ENCODE data around the gene L3MBTL4. TPM values are rescaled to one million over a fixed set of nuclear protein-coding genes. Genes with fewer than 3 reads are reported as not detected.
A peak's percentile ranks its signal among the peaks of the same experiment; 100 is the strongest.
"Not testable (repeated sequence)": the region's sequence is repeated elsewhere in the genome, so short reads cannot be mapped to it uniquely, and the experiment has no call there.

Gene L3MBTL4
- total RNA-seq, 1 donor from 2014 or later = 8.0 TPM

DNA sequence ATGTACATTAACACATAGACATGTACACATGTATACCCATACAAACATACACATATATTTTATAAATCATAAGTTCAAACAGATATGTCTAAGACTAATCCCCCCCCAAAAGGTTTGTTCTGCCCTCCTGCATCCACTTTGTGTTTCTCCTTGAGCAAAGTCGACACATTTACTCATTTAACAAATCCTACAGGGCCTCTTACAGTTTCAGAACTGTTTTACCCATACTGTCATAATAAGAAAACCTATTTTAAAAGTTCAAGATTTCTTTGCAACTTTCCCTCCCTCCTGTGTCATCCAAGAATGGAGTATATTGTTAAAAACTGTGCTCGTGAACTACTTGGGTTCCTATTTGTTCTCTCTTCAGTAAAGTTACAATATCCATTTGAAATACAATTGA is 166.7 kb downstream of the L3MBTL4 start:
- no peak for DNase-seq

DNA sequence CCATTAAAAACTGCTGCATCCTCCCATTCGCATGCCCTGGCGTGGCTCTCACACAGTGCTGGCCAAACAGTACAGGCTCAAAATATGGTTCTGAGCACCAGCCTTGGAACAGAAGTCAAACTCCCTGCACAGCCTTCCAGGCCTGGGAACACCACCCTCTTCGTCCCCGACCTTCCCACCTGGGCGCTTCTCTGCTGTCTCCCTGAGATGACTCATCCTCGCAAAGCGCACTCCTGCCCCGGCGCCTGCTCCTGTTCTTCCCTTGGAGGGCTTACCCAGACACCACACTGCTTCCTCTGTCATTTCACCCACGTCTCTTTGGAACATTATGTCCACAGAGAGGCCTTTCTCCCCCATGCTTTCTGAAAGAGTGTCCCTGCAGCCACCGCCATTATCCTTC is 172.7 kb downstream of the L3MBTL4 start:
- no peak for DNase-seq

DNA sequence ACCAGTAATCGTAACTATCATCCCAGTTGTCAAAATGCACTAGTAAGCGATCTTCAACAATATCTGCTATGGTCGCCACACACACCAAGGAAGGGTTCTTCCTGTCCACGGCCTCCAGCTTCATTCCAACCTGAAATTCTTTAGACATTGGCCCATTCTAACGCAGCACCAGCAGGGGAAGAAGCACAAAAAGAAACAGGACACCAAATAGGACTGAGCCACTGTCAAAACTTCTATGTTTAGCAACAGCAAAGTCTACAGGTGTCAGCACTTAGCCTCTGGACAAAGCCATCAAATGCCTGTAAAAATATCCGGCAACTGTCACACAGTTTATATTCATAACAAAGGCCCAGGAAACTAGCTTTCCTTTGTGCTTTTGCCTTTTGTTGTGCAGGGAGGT is 175.0 kb downstream of the L3MBTL4 start:
- no peak for DNase-seq

DNA sequence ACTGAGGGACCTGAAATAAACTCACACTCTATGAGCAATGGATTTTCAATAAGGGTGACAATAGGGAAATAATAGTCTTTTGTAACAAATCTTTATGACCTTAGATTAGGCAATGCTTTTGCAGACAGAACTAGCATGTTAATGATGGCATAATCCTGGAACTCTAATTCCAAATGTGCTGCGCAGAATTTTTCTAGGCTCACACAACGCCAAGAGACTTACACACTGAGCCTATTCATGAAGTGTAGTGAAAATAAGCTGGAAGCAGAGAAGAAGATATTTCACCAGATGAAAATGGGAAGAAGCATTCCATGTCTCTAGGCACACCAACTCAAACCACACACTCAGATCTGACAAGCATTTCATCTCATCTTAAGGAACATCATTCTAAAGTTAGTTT is 178.5 kb downstream of the L3MBTL4 start:
- DNase-seq = no peak

DNA sequence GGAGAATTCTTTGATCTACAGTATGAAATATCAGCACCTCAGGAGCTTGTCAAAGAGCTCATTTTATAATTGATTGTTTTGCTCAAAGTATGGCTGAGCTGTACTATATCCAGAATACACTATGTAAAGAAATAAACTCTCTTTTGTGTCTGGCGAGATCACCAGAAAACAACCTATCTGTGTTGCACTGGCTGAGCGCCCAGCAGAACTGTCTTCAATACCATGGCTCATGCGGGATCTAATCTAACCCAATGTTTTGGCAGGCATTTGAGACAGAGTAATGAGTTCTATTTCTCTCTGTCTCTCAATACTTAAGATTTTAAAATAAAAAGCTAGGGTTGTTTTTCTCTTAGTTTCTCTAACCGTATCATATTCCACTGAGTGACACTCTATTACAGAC is 192.4 kb downstream of the L3MBTL4 start:
- DNase-seq = no peak

DNA sequence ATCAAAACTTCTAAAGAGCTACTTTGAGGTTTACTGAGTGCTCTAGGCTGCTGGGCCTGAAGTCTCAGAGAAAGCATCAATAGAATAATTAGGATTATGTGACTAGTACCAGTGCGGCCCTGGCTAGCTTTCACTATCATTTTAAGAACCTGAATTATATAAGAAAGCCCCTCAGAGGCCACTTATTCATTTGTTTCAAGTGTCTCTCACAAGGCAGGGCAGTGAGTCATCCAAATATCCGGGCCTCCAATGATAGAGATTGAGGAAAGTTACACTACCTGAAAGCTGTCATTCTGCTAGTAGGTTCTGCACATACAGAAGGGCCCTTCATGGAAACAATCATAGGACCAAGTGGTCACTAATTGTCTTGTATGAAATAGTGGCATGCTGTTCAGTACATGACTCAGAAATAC is 193.1 kb downstream of the L3MBTL4 start:
- DNase-seq = no peak

DNA sequence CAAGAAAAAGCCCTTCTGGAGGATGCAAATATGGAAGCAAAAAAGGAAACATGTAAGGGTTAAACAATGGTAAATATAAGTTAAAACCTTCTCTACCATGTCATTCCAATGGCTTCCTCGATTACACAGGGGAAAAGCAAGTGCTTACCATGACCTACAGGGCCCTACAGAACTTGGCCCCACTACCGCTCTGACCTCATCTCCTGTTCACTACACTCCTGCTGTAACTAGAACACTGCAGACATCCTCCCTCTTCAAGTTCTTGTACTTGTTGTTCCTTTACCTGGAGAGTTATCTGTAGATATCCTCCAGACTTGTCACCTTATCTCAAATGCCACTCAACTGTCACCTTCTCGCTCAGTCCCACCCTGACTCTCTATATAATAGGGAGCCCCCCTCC is 194.6 kb downstream of the L3MBTL4 start:
- DNase-seq = no peak

DNA sequence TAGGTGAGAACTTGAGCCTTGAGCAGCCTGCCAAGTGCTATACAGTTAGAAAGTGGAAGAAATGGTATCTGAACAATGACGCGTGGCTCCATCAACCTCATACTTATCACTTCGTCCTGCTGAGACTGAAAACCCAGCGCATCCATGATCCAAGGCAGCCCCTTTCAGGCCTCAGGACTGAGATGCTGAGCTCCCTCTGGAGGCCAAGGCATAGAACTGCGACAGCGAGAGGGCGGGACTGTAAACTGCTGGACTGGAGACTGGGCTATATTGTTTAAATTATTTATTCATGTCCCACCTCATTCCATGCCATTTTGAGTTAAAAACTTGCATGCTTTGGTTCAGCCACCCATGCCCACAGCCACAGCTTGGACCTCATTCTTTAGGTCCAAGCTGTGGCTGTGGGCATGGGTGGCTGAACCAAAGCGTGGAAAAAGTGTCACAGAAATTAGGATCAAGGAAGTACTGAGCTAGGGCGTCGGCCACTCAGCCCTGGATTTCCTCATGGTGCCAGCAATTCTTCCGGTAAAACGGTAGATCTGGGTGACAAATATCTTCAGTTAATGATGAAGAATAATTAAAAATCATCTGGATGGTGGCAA is 195.5 kb downstream of the L3MBTL4 start:
- peak; percentile 56 for DNase-seq

DNA sequence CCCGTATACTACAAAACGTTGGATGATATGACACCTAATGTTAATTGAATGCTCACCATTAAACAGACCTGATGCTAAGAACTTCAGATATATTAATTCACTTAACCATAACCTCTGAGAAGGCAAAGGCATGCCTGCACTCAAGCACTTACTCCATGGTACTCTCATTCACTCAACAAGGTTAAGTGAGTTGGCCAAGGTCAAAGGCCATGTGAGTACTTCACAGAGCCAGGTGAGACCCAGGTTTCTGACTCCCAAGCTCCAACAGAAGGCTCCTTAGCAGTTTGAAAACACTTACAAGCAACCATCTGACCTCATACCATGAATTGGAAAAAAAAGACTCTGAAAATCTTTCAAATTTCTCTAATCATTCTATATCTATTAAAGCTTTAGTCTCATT is 198.8 kb downstream of the L3MBTL4 start:
- DNase-seq = no peak

DNA sequence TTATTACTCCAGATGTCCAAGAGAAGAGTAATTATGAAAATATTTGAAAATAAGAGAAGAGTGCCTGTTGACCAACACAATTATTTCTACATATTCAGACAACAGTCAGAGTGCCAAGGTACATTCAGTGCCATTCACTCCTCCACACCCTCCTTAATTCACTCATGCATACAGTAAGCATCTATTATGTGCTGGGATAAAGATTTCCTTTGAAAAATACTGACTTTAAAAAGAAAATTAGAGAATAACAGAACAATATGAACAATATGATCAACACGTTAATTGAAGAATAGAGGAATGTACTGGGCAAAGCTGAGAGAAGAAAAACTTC is 203.6 kb downstream of the L3MBTL4 start:
- no peak for DNase-seq

DNA sequence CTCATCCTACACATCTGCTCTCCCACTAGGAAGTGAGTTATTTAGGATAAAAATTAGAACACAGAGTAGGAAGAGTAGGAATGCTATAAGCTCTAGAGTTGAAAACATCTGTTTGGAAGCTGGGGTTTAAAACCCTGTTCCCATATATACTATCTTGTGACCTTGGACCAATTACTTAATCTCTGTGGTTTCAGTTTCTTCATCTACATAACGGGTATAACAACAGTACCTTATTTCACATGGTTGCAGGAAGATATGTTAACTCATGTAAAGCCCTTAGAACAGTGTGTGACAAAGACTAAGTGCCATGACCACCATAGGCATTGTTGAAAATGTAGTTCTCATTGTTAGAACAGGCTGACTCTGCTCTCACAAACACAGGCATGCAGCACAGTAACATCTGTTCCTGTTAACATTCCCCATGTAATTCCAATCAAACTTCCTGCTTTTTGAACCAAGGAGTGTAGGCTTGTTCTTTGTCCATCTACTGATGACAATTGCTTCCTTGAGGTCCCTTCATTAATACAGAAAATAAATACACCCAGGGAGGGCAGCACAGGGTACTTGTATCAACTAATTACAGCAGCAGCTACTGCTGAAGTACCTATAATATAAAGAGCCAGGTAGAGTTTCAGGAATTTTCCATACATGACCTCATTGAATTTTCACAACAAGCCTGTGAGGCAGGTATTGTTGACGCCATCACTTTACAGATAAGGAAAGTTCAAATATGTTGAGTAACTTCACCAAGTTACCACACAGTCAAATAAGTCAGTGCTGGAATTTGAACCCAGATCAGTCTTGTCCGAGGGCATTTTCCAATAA is 204.2 kb downstream of the L3MBTL4 start:
- DNase-seq = no peak

DNA sequence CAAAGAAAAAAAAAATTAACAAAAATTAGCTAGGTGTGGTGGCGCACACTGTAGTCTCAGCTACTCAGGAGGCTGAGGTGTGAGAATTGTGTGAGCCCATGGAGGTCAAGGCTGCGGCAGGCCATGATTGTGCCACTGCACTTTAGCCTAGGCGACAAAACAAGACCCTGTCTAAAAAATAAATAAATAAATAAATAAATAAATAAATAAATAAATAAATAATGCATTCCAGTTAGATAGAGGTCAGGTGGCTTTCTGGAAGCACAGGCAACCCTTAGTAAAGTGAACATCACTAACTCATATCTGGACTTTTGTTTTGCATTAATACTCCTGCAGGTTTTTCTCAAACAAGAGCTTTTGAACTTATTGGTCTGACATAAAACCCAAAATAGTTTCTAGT is 206.8 kb downstream of the L3MBTL4 start:
- no peak for DNase-seq

DNA sequence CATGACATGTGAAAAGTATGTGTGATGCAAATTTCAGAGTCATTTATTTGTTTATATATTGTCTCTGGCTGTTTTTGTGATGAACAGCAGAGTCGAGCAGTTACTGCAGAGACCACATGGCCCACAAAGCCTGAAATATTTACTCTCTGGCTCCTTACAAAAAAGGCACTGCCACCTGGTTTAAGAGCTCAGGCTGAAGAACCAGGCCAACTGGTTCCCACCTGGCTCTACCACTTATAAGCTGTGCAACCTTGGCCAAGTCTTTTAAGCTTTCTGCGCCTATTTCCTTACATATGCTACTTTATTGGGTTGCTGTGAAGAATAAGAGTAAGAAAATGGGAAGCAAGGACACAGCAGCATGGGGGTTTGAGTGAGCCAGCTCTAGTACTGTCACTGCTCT is 207.6 kb downstream of the L3MBTL4 start:
- DNase-seq = no peak

DNA sequence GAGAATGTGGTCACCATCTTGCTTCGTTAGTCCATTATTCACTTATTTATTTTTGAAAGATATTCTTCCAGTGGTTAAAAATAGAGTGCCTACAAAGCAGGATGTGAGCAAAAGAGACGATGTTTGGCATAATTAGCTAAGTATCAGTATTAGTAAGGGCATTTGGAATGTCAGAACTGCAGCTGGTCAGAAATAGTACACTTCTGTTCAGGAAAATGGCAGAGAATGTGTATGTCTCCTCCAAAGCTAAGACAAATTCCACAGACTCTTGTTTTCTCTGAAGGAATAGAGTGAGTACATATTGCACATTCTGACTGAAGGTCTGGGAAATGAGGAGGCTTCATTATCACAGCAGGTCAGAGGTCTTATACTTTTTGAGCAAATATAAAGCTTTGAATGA is 209.0 kb downstream of the L3MBTL4 start:
- no peak for DNase-seq

DNA sequence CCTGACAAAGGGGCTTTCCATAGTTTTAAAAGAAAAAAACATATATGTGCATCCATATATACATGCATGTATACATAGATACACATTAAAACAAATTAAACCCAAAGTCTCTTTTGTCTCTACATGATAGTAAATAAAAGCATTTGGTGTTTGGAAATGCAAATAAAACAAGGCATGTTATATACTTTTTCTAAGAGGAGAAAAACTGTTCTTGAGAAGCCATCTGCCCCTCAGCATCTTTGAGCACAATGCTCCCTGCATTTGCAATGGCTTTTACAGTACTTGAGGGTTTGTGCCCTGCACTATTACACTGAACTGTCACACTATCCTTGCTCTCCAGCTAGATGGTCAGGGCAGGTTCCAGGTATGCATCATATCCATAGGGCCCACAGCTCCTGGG is 210.2 kb downstream of the L3MBTL4 start:
- no peak for DNase-seq

DNA sequence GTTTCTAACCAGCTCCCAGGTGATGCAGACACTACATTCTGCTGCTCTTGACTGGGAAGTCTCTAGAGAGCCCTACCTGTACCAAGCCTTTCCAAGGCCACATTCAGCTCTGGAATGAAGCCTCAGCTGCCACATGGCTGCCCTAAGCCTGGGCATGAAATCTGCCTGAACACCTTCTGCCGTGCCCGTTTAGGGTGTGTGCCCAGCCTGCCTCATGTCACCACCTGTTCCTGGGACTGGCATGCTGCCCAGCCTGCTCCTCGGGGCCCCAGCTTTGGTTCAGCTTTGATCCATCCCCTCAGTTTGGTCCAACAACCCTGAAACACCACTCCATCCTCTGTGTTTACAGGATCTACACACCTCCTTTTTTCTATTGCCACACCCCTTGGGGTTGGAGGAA is 210.9 kb downstream of the L3MBTL4 start:
- no peak for DNase-seq

DNA sequence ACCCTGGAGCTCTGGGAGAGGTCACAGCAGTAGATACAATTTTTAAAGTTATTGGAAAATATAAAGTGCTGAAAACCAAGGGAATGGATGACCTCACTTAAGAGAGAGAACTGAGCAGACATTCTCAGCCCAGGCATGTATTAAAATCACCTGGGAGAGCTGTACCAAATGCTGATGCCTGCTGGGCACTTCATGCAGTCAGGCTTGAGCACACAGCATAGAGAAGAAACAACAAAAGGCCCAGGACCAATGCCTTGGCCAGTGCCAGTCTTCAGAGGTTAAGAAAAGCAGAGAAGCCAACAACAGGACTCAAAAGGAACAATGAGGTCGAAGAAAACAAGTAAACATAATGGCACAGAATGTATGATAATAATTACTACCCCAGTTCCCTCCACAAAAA is 211.8 kb downstream of the L3MBTL4 start:
- DNase-seq = no peak

DNA sequence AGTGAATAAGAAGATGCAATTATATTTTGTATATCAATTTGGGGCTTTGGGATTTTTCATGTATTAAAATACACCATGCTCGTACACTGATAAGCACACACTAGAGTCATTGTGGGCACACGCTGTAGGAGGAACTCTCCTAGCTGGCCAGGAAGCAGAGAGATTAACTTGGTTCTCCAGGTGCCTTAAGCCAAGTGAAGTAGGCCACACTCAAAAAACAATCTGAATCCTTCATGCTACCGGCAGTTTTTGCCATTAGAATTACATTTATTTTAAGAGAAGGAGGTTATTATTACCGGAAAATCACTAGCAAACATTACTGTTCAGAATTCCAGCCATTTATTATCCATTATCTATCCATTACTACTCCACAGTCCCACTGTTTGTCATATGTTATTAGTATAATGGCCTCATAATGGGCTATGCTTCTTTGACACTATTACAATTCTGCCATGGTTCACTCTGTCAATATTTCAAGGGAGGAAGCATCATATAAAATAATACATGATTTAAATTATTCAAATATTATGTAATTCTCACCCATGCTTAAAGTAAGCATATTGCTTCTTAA is 214.4 kb downstream of the L3MBTL4 start:
- no peak for DNase-seq

DNA sequence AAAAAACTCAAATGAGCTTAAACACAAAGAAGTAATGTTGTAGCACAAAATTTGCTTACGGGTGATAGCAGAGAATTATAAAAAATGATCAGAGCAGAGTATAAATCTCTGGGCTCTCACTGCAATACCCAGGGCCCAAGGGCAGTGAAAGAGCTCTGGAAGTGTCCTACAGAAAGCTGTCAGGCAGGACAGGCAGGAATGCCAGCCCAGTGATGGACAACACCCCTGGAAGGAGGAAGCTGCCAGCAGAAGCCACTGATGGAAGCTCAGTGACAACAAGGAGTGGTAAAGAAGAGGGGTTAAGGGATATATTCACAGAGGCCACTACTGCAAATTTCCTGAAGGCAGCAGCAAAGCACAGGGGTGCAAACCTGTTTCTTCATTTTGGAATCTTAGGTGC is 214.9 kb downstream of the L3MBTL4 start:
- no peak for DNase-seq

DNA sequence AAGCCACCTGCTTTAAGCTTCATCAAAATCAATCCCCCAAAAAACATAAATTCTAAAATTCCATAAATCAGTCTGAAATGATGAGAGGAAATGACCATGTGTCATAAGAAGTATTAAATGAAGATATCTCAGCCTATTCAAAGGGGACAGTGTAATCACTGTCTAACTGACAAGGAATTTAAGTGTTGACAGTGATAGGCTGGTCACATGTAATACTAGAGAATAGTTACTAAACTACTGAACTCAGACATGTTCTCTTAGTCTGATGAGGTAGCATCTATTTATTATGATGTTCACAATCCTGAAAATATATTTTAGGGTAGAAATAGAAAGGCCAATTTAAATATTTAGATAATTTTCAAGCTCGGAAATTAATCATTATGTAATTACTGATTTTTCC is 216.1 kb downstream of the L3MBTL4 start:
- DNase-seq = no peak

DNA sequence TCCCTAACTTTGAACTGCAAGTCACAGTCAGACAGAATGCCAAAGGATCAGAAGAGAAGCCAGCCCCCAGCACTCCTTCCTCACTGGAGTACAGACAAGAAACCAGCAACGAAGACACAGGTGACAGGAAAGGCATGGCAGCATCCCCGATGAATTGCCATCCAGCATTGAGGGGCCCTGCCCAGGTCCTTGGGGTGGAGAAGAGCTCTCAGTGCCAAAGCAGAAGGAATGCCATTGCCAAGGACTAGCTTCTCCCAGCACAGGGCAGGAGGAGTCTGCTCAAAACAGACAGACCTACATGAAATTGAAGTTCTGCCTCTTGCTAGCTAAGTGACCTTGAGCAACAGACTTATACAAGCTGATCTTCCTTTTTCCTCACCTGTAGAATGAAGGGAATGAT is 220.1 kb downstream of the L3MBTL4 start:
- DNase-seq = no peak

DNA sequence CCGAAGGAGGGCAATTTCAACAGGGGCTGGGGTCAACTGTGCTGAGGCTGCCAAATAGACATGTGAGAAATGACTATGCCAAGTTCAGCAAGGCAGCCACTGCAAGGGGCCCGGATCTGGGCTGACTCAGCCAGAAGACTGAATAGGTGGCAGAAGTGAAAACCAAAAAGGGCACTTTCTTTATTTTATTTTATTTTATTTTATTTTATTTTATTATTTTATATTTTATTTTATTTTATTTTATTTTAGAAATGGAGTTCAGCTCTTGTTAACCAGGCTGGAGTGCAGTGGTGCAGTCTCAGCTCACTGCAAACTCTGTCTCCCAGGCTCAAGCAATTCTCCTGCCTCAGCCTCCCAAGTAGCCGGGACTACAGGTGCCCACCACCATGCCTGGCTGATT is 228.9 kb downstream of the L3MBTL4 start:
- DNase-seq = not testable (repeated sequence)

DNA sequence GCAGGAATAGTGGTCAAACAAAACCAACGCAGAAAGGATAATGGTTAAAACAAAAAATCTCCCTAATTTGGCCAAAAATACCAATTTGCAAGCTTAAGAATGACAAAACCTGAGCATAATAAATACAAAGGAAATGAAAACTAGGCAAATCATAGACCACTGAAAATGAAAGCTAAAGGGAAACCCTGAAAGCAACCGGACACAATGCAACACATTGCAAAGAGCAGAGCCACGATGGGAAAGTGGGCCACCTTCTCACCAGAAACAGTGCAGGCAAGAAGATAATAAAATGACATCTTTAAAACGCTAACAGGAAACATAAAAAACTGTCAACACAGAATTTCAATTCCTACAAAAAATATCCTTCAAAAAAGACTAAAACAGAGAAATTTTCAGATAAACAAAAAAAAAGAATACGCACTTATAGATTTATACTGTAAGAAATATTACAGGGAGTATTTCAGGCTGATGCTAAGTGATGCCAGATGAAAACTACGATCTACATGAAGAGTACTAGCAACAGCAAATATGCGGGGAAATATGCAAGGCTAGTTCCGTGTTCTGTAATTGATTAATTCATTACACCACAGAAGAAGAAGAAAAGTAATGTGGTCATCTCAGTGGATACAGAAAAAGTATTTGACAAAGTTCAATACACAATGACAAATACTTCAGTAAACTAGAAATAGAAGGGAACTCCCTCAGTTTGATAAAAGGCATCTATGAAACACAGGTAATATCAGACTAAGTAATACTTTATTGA is 239.5 kb downstream of the L3MBTL4 start:
- DNase-seq = no peak

DNA sequence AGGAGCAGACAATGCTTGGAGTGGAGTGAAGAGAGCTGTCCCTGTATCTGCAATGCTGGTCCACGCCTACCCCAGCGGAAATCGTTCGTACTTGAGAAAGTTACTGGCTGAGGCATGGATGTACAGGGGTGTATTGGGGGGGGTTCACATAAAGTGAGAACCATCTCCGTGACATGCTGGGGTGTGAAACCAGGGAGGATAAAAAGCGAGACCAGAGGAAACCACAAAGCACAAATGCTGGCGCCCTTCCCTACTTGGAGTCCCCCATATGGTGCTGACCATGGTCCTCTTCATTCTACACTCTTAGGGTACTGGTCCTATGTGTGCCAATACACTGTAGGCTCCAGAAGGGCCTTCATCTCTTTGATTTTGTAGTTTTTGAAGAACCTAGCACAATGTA is 244.1 kb downstream of the L3MBTL4 start:
- no peak for DNase-seq

Measured in dermis blood vessel endothelial cell (primary cell).